KBM-7 (cell line): Measurements from ENCODE around the gene SLC17A1.
A peak's percentile ranks its signal among the peaks of the same experiment; 100 is the strongest.

Experiments used
- DNase-seq: peaks from one replicate; pipeline ENCODE4 v3.0.0-alpha.2; 2015
- in situ Hi-C: fragments of 300-500 bp; cut with MboI; formaldehyde crosslinking; loops from 2 replicates; pipeline ENCODE4 v1.14.3; 2020; ENCODE audit warnings: low sequenced_read_pairs, low pct_unique_long_range_greater_than_20kb, mixed read lengths

SLC17A1 gene

GRCh38 chr6:25834950-25835349 is 3.1 kb upstream of the SLC17A1 start:
- in situ Hi-C loops, result no loop called here
- DNase-seq, result no peak

- no peak for DNase-seq
- in situ Hi-C loops, result no loop called here
Observed at GRCh38 chr6:25833136-25833535, 1.3 kb upstream of the SLC17A1 start.

GRCh38 chr6:25832670-25833069 is 818 bp upstream of the SLC17A1 start:
- no peak for DNase-seq
- in situ Hi-C loops, result no loop called here

GRCh38 chr6:25832307-25832662 is 433 bp upstream of the SLC17A1 start:
- DNase-seq, result no peak
- in situ Hi-C loops, result no loop called here

- no peak for DNase-seq
- in situ Hi-C loops, result no loop called here
Observed at GRCh38 chr6:25830458-25830857, 1.4 kb downstream of the SLC17A1 start.

GRCh38 chr6:25829375-25829774 is 2.5 kb downstream of the SLC17A1 start:
- DNase-seq, result no peak
- in situ Hi-C loops, result no loop called here

- in situ Hi-C loops, result no loop called here
- no peak for DNase-seq
Observed at GRCh38 chr6:25821341-25821740, 10.5 kb downstream of the SLC17A1 start.

GRCh38 chr6:25816252-25816651 is 15.6 kb downstream of the SLC17A1 start:
- DNase-seq, result no peak
- in situ Hi-C loops, result no loop called here

GRCh38 chr6:25815194-25815593 is 16.7 kb downstream of the SLC17A1 start:
- in situ Hi-C loops, result no loop called here
- no peak for DNase-seq

- DNase-seq, result no peak
- in situ Hi-C loops, result no loop called here
Observed at GRCh38 chr6:25804804-25805203, 27.0 kb downstream of the SLC17A1 start.

GRCh38 chr6:25801436-25801835 is 30.4 kb downstream of the SLC17A1 start:
- in situ Hi-C loops, result no loop called here

GRCh38 chr6:25794784-25795183 is 37.1 kb downstream of the SLC17A1 start:
- in situ Hi-C loops, result no loop called here
- no peak for DNase-seq

More at GRCh38 chr6:25801436-25801835, 30.4 kb downstream of the SLC17A1 start:
- no peak for DNase-seq

GRCh38 chr6:25793970-25794369 is 37.9 kb downstream of the SLC17A1 start:
- DNase-seq, result peak; percentile 9
- in situ Hi-C loops, result no loop called here

GRCh38 chr6:25792016-25792415 is 39.8 kb downstream of the SLC17A1 start:
- DNase-seq, result no peak
- in situ Hi-C loops, result no loop called here

- in situ Hi-C loops, result no loop called here
Observed at GRCh38 chr6:25789475-25789874, 42.4 kb downstream of the SLC17A1 start.

GRCh38 chr6:25788305-25788922 is 43.4 kb downstream of the SLC17A1 start:
- DNase-seq, result peak; percentile 79
- in situ Hi-C loops, result no loop called here

More at GRCh38 chr6:25789475-25789874, 42.4 kb downstream of the SLC17A1 start:
- DNase-seq, result no peak

GRCh38 chr6:25787428-25787827 is 44.4 kb downstream of the SLC17A1 start:
- in situ Hi-C loops, result no loop called here
- DNase-seq, result no peak

- in situ Hi-C loops, result no loop called here
Observed at GRCh38 chr6:25781134-25781533, 50.7 kb downstream of the SLC17A1 start.

GRCh38 chr6:25777856-25778649 is 53.8 kb downstream of the SLC17A1 start:
- in situ Hi-C loops, result no loop called here
- no peak for DNase-seq

More at GRCh38 chr6:25781134-25781533, 50.7 kb downstream of the SLC17A1 start:
- DNase-seq, result no peak

GRCh38 chr6:25777031-25777430 is 54.8 kb downstream of the SLC17A1 start:
- DNase-seq, result no peak
- in situ Hi-C loops, result no loop called here
